Ramos (cell line): ENCODE measurements around the gene ERCC3.
"Not testable (repeated sequence)": the region's sequence is repeated elsewhere in the genome, so short reads cannot be mapped to it uniquely, and the experiment has no call there.

ENCODE experiments used
- in situ Hi-C: fragments of 300-500 bp; cut with MboI; formaldehyde crosslinking; loops from one replicate; pipeline ENCODE4 v1.14.3; 2022; ENCODE audit warnings: low sequenced_read_pairs; ENCODE audit not compliant: unreplicated experiment

ERCC3 gene

GRCh38 chr2:127280693-127281092 is 13.3 kb downstream of the ERCC3 start:
- in situ Hi-C loops, result no loop called here

- in situ Hi-C loops, result no loop called here
These were observed 14.2 kb downstream of the ERCC3 start for GRCh38 chr2:127279781-127280180.

DNA sequence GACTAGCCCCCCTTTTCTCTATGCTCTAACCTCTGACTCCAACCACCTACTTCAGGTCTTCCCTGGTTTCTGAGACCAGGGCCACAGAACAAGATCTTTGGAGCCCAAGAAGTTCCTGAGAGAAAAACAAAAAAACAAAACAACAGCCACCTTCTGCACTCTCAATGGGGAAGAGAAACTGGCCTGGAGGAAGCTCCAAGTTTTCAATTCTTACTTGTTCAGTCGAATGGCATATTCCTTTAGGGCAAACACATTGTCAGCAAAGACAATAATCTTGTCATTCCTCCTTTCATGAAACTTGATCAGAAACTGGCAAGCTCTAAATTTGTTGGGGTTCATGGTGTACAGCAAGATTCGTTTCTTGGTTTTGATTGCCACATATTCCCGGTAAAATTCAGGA is 15.0 kb downstream of the ERCC3 start:
- in situ Hi-C loops, result no loop called here

DNA sequence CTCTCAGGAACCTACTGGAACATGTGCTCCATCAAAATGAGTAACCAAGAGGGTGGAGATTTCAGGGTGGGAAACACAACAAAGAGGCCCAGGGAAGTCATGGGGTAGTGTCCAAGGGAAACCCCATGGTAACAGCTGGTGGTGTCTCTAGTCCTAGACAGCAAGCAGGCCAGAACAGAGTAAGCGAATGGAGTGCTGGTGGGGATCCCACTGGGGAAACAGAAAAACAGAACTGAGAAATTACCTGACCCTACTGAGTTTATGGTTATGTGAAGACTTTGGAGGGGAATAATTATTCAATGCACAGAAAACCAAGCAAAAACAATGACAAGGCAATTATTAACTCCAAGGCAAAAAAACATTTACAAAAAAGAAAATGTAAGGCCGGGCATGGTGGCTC is 16.9 kb downstream of the ERCC3 start:
- in situ Hi-C loops, result no loop called here

DNA sequence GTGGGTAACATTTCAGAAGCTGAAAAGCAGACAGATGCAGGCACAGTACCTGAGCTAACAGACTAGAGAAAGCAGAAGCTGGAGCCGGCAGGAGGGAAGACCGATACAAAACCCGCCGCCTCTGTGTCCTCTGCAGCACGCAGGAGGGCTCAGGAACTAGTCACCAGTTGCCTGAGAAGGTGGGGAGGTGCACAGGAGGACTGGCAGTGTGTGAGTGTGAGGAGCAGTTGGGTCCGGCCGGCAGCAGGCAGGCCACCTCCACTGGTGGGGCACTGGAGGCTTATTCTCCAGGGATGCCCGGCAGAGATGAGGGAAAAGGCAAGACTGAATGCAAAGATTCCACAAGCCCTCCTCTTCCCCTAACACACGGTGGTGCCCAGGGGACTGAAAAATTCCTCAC is 18.2 kb downstream of the ERCC3 start:
- in situ Hi-C loops, result no loop called here

- in situ Hi-C loops, result no loop called here
These were observed 18.6 kb downstream of the ERCC3 start for GRCh38 chr2:127275356-127275755.

GRCh38 chr2:127270663-127271062 is 23.3 kb downstream of the ERCC3 start:
- in situ Hi-C loops, result no loop called here

DNA sequence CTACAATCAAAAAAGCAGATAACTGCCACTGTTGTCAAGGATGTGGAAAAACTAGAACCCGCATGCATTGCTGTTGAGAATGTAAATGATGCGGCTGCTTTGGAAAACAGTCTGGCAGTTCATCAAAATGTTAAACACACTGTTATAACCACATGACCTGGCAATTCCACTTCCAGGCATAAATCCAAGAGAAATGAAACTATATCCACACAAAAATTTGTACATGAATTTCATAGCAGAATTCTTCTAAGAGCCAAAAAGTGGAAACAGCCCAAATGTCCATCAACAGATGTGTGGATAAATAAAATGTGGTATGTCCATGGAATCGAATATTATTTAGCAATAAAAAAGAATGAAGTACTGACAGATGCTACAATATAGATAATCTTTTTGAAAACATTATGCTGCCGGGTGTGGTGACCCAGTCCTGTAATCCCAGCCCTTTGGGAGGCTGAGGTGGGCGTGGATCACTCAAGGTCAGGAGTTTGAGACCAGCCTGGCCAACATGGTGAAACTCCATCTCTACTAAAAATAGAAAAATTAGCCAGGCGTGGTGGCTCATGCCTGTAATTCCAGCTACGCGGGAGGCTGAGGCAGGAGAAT is 32.0 kb downstream of the ERCC3 start:
- in situ Hi-C loops, result no loop called here

GRCh38 chr2:127259355-127259754 is 34.6 kb downstream of the ERCC3 start:
- in situ Hi-C loops, result no loop called here

DNA sequence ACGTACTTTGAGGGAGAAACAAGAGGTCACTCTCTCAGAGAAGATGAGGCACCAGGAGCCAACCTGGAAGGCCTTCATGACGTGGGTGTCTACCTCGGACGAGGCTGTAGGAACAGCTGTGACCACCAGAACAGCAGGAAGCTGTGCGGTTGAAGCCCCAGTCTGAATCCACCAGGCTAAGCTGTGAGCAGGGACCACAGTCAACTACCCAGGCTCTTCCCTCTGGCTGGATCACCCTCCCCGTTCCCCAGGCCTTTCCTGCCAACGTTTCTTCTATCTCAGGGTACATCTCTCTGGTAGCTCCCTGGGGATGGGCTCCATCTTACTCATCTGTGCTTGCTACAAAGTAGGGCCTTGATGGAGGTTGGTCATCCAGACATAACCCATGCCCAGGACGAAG is 37.1 kb downstream of the ERCC3 start:
- in situ Hi-C loops, result no loop called here

DNA sequence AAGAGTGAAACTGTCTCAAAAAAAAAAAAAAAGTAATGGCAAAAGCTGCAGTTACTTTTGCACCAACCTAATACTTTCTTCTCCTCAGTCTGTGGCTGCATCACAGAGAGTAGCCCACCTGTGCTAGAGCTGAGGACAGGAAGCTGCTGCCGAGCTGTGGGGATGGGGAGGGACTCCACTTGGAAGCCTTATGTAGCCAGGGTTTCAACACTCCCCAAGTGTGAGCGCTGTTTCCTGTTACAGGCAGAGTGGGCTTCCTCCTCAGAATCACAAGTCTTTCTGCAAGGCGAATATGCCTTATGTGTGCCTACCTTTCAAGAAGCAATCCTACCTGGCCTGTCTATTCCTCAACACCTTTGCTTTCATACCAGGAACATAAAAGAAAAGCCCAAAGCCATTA is 37.6 kb downstream of the ERCC3 start:
- in situ Hi-C loops, result no loop called here

GRCh38 chr2:127255721-127256120 is 38.2 kb downstream of the ERCC3 start:
- in situ Hi-C loops, result no loop called here

GRCh38 chr2:127255146-127255545 is 38.8 kb downstream of the ERCC3 start:
- in situ Hi-C loops, result no loop called here

GRCh38 chr2:127254386-127254981 is 39.5 kb downstream of the ERCC3 start:
- in situ Hi-C loops, result no loop called here

DNA sequence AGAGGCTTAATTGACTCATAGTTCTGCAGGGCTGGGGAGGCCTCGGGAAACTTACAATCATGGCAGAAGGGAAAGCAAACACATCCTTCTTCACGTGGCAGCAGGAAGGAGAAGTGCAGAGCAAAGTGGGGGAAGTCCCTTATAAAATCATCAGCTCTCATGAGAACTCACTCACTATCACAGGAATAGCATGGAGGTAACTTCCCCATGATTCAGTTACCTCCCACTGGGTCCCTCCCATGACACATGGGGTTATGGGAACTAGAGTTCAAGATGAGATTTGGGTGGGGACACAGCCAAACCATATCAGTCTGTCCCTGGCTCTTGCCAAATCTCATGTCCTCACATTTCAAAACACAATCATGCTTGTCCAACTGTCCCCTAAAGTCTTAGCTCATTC is 52.8 kb downstream of the ERCC3 start:
- in situ Hi-C loops, result not testable (repeated sequence)

GRCh38 chr2:127239395-127239794 is 54.5 kb downstream of the ERCC3 start:
- in situ Hi-C loops, result no loop called here

DNA sequence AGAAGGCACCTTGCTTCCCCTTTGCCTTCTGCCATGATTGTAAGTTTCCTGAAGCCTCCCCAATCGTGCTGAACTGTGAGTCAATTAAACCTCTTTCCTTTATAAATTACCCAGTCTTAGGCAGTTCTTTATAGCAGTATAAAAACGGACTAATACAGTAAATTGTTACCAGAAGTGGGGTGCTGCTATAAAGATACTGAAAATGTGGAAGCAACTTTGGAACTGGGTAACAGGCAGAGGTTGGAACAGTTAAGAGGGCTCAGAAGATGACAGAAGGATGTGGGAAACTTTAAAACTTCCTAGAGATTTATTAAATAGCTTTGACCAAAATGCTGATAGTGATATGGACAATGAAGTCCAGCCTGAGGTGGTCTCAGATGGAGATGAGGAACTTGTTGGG is 56.2 kb downstream of the ERCC3 start:
- in situ Hi-C loops, result not testable (repeated sequence)

DNA sequence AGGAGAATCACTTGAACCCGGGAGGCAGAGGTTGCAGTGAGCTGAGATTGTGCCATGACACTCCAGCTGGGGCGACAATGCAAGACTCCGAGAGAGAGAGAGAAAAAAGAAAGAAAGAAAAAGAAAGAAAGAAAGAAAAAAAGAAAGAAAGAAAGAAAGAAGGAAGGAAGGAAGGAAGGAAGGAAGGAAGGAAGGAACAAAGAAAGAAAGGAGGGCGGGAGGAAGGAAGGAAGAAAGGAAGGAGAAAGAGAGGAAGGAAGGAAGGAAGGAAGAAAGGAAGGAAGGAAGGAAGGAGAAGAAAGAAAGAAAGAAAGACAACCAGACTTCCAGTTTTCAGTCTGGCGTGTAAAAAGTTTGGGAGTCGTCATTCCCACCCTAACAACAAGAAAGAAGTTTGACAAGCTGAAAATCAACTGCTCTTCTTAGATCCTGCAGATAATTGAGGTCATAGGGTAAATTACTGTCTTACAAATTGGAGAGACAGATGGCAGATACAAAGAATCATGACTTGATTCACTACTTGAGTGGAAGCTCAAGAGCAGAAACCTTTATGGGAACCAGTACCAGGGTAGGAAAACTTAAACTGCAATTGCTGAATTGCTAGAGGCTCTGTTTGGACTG is 58.8 kb downstream of the ERCC3 start:
- in situ Hi-C loops, result no loop called here

GRCh38 chr2:127233710-127234109 is 60.2 kb downstream of the ERCC3 start:
- in situ Hi-C loops, result no loop called here

GRCh38 chr2:127231130-127231865 is 62.6 kb downstream of the ERCC3 start:
- in situ Hi-C loops, result no loop called here

DNA sequence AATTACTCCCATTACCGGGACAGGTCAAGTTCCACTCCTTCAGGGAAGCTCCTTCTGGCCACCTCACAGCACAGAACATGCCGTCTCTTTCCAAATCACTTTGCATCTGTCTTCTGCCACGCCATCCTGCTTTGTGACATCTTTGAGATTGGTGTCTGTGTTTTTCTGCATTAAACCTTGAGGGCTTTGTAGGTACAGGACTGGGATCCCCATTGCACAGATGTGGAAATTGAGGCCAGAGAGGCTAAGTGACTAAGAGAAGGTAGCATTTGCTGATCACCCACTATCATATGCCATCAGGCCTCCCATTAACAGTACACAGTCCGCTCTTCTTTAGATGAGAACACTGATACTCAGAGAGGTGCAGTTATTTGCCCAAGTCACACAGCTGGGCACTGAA is 64.4 kb downstream of the ERCC3 start:
- in situ Hi-C loops, result no loop called here
